NCI-H1436 treated with DMSO at 0.1 percent for 48 hours (cell line): ENCODE results near the gene EXD3.
"Not testable (repeated sequence)": the region's sequence is repeated elsewhere in the genome, so short reads cannot be mapped to it uniquely, and the experiment has no call there.

ENCODE experiments used
- DNase-seq: peaks from one replicate; lab custom pipeline; 2025; lab: John Stamatoyannopoulos, UW

Gene EXD3

DNA sequence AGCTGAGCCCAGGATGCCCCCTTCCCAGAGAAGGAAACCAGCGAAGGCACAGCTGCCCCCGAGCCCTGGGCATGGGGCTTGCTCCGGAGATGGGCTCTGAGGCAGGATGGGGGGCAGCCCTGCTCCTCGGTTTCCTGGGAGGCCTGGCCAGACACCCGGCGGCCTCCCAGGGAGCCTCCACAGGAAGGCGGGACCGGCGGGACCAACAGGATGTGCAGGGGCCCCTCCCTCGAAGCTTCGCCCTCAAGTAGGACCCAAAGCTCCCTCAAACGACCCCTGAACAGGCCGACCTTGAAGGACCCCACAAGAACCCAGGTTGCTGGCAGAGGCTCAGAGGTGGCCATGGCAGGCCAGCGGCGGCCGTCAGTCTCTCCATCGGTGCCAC, 11.7 kb downstream of the EXD3 start:
- DNase-seq: no peak

DNA sequence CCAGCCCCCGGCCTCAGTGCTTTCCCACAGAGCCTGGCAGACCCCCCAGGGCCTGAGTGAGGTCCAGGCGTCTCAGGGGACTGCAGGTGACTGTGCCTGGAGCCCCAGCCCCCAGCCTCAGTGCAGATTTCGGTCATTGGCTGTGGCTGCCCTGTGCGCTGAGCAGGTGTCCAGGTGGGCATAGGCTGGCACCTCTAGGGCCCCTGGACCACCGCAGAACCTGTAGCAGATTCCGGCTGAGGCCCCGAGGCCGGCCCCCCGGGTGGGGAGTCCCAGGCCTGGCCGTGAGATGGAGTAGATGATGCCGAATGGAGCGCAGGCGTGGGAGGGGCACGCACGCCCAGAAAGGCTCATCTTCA, 12.1 kb downstream of the EXD3 start:
- no peak for DNase-seq

DNA sequence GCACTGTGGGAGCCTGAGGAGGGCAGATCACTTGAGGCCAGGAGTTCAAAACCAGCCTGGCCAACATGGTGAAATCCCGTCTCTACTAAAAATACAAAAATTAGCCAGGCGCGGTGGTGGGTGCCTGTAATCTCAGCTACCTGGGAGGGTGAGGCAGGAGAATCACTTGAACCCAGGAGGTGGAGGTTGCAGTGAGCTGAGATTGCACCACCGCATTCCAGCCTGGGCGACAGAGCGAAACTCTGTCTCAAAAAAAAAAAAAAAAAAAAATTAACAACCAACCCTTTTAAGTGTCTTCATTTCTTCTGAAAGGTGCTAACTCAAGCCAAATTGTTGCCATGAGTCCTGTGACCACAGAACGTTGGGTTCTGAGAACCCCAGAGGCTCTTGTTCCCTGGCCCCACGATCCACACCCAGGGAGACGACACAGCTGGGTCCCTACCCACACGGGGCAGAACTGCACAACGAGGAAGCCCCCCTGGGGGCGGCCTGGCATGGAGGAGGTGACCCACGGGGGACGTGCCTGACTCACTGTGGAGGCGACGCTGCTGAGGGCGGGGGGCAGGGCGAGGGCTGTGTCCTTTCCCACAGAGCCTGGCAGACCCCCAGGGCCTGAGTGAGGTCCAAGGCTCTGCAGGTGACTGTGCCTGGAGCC, 12.6 kb downstream of the EXD3 start:
- not testable (repeated sequence) for DNase-seq

DNA sequence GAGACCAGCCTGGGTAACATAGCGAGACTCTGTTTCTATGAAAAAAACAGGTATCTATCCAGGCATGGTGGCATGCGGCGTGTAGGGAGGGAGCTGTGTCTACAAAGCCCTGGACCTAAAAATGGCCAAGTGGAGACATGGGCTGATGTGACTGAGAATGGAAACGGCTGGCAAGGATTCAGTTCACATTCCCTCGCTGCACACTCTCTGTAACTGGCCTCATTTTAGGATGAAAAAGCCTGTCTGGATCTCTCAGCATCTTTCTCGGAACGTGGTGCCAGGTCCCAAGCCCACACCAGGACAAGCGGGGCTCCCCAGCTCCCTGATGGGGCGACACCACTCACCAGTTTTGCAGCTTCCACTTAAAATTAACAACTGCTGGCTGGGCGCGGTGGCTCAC, 13.4 kb downstream of the EXD3 start:
- no peak for DNase-seq

DNA sequence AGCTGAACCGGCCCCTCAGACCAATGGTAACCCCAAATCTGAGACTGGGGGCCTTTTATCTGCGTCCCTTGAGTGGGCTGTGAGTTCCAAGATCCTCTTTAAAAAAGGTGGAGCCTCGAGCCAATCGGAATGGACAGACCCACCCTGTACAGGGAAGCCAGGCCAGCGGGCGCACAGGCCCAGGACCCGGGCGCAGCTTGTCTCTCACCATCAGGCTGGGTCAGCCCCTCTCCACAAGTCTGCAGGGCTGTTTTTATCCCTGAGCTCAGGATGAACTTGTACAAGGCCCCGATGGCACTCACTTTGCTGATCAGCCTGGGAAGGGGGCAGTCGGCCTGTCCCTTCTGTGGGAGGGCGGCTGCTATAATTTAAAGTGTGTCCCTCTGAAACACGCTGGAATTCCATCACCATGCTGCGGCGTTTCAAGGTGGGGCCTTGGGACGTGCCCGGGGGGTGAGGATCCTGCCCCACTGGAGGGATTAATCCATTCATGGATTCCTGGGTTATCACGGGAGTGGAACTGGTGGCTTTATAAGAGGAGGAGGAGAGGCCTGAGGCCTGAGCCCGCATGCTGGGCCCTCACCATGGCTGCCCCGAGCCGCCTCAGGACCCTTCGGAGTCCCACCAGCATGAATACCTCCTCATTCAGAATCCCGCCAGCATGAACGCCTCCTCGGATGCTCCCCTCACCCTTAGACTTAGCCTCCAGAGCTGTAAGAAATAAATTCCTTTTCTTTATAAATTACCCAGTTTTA, 14.1 kb downstream of the EXD3 start:
- no peak for DNase-seq

DNA sequence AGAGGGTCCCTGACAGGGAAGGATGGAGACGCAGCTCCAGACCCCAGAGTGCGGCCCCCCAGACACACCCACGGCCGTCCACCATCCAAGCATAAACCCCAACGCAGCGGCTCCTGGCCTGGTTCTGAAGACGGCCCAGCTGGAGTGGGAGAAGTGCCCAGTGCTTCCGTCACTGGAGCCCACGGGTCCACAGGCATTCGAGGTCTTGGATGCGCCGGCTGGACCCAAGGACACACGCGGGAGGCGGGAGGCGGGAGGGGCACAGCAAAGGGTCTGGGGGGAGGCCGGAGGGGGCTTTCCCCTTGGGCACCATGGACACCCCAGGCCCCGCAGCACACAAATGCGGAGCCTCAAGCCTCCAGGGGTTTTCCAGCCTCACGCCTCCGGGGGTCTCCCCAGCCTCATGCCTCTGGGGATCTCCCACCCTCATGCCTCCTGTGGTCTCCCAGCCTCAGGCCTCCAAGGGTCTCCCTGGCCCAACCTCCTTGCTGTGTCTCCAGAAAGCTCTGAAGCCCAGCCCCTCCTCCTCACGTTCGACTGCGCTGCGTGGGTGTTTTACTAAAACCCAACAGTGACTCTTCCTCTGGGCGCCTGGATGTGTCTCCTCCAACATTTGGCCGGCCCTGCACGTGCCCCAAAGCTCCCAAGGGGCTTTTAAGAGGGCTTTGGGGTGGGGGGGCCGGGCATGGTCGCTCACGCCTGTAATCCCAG, 15.2 kb downstream of the EXD3 start:
- no peak for DNase-seq

DNA sequence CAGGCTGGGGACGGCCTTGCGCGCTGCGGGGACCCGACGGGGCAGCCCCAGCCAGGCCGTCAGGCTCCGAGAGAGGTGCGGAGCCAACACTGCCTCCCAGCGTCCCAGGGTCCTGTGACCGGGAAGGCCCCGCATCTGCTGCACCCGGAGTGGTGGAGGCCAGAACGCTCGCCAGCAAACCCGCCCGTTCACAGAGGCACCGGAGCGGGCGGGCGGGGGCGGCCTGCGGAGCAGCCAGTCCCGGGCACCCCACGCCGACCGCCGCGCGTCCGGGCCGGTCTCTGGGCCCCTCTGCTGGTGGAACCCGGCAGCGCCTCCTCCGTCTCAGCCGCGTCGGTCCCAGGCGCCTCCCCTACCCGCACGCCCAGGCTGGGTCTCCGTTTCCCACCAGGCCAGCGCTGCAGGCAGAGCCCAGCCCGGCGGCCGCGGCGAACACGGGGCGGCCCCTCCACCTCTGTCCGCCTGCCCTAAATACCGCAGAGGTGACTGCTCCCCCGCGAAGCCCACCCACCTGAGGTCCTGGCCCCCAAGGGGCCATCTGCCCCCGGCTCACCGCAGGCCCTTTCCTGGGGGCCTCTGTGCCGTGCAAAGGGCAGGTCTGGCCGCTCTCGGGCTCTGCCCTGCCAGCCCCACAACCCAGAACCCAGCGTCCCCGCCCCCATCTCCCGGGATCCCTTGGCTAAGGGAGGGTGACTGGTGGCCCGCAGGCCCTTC, 15.9 kb downstream of the EXD3 start:
- no peak for DNase-seq

DNA sequence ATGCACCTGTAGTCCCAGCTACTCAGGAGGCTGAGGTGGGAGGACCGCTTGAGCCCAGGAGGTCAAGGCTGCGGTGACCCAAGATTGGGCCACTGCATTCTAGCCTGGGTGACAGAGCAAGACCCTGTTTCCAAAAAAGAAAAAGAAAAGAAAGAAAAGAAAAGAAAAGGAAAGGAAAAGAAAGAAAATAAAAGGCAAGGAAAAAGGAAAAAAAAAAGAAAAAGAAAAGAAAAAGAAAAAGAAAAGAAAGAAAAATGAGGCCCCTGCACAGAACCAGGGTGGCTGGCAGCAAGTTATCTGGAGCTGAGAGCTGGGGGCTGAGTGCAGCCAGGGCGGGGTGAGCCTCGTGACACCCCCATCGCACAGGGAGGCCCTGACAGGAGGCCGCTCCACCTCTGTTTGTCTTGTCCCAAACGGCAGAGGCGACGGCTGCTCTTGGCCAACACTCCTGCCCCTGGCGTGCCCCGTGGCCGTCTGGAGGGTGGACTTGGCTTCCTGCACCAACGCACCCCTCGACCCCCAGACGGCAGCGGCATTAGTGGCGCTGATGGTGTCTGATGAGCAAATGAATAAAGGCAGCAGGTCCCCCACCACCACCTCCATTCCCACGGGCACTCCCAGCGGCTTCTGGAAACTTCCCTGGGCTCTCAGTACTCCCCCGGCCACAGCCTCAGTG, 16.7 kb downstream of the EXD3 start:
- no peak for DNase-seq

DNA sequence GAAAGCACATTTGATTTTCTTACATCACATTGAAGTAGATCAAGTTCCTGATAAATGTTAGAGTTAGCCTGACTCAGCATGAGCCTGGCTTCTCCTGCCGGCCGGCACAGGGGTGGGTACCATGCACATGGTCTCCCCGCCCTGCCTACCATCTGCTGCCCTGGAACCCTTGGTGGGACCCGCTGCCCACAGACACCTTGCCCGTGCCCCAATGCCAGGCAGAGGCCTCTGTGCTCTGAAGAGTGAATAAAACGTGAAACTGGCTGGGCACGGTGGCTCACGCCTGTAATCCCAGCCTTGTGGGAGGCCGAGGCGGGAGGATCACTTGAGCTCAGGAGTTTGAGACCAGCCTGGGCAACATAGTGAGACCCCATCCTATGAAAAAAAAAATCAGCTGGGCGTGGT, 17.3 kb downstream of the EXD3 start:
- DNase-seq: no peak

DNA sequence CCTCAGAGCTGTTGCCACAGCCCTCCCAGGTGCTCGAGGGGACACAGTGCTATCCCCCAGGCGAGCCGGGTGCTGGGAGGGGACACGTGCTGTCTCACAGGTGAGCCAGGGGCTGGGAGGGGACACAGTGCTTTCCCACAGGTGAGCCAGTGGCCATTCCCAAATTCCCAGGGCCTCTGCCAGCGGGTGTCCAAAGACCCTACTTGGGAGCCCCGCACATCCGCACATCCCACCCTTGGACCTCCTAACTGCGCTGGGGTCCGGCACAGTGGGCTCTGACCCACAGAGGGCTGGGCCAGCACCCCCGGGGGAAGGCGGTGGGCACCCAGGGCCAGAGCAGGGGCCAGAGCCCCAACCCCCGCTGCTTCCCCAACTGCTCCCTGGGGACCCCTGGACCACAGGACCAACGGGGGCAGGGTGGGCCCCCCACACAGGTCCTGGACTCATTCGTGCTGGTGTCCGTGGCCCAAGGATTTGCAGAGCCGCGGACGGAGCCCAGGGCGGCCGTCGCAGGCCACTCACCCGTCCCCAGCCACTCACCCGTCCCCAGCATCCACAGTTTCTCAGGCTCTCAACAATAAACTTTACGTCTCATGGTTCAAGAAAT, 17.9 kb downstream of the EXD3 start:
- DNase-seq: no peak

DNA sequence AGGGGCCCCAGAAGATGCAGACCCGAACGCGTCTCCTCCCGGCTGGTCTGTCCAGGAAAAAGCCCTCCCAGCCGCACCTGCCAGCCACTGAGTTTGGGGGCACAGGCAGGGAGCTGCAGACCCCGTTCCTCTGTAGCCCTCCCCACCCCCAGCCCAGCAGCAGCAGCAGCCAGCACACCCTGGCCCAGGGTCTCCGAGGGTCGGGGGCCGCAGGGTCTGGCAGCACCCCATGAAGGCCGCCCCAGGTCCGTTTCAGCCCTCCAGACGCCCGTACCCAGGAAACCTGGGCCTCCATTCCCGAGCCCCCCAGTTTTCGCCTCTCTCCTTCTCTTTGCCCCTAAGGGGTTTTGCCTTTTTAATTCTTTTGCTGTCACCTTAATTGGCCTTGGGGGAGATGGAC, 19.7 kb downstream of the EXD3 start:
- no peak for DNase-seq

DNA sequence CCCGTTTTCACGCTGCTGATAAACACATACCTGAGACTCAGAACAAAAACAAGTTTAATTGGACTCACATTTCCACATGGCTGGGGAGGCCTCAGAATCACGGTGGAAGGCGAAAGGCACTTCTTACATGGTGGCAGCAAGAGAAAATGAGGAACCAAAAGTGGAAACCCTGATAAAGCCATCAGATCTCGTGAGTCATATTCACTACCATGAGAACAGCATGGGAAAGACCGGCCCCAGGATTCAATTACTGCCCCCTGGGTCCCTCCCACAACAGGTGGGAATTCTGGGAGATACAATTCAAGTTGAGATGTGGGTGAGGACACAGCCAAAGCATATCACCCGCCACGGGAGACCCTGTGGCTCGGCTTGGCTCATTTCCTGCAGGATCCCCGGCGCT, 20.2 kb downstream of the EXD3 start:
- DNase-seq: no peak

DNA sequence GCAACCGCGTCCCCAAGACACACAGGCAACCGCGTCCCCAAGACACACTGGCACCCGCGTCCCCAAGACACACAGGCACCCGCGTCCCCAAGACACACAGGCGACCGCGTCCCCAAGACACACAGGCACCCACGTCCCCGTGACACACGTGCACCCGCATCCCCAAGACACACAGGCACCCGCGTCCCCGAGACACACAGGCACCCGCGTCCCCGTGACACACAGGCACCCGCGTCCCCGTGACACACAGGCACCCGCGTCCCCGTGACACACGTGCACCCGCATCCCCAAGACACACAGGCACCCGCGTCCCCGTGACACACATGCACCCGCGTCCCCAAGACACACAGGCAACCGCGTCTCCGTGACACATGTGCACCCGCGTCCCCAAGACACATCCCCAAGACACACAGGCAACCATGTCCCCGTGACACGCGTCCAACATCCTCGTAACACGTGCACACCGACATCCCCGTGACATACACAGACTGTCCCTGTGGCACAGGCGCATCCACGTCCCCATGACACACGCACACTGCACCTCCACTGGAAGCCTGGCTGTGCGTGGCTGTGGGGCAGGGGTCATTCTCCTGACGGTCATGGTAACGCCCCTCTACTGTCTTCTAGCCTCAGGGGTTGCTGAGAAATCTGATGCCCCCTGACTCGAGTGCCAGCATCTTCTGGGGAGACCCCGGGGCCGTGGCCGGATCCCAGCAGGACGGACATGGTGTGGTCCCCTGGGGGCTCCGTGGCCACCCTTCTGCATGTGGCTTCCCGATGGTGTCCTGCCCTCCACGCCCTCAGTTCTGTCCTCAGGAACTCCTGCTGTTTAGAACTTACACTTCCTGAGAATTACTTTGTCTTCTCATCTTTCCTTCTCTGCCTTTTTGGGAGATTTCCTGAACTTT, 24.1 kb downstream of the EXD3 start:
- DNase-seq: no peak

DNA sequence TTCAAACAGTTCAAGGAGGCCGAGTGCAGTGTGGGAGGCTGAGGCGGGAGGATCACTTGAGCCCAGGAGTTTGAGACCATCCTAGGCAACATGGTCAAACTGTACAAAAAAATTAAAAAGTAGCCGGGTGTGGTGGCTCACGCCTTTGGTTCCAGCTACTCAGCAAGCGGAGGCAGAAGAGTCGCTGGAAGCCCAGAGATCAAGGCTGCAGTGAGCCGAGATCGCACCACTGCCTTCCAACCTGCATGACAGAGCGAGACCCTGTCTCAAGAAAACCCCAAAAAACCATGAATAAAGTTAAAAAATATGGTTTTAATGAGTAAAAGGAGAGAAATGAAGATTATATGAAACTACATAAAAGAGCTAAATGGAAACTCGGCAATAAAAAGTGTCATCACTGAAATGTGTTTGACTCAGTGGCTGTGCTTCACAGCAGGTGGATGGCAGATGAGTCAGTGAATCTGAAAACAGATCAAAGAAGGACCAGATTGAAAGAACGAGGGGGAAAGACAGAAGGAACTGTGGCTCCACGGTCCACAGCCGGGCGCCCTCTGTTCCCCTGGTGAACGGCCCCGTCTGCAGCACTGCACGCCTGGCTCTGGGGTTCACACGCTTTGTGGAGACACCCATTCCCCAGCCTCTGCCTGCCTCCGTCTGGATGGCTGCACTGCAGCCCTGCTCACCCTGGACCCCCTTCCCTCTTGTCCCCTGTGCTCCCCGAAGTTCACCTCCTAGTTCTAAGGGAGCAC, 25.1 kb downstream of the EXD3 start:
- DNase-seq: no peak

DNA sequence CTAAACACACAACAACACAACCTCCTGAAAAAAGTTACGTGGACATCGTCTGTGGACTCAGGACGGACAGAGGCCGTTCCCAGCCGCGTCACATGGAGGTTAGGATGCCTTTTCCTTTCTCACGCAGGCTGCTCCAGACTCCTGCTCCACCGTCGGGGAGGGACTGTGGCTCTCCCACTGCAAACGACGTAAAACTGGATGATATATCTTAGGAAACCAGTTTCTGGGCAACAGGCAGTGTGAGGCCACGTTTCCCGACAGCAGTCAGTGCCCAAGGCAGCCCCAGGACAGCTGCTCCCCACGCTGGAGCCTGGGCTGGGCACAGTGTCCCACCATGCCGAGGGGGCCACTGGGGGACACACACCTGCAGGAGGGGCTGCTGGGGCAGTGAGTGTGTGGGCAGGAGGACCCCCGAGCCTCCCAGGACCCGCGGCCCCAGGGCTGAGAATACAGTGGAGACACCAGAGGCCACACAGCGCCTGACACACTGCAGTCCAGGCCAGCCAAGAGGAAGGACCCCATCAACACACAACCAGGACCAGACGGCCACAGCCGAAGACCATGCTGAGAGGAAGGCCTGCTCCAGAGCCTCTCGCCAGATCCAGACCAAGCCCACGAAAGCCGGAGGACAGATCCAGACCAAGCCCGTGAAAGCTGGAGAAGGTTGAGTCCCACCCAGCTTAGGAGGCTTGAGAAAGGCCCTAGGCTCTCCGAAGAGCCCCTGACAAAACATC, 26.2 kb downstream of the EXD3 start:
- no peak for DNase-seq

DNA sequence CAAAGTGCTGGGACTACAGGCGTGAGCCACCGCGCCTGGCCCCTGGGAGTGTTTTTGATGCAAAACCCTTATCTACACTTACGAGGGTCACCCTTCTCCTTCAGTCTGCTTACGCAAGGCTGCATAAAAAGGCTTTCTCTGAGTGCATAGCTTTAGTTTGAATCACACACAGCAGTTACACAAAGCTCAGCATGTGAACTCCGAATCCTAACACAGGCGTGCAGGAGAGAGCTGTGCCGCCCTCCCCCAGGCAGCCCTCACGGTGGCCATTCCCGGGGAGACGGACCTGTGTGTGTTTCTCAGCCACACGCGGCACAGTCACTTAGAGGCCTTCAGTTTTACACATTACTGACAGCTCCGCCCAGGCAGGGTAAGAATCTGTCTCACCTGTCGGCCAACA, 26.7 kb downstream of the EXD3 start:
- DNase-seq: no peak

DNA sequence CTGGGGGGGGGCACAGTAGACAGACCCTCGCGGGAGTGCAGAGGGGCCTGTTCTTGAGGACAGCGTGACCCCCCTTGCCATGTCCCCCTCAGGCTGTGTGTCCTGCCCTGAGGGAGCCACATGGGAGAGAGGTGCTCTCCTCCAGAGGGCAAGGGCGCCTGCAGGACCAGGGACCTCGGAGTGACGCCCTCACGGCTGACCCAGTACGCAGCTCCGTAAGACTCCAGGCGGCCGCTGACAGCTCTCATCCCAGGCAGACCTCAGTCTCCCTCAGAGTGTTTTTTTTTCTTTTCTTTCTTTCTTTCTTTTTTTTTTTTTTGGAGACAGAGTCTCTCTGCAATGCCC, 27.3 kb downstream of the EXD3 start:
- no peak for DNase-seq

DNA sequence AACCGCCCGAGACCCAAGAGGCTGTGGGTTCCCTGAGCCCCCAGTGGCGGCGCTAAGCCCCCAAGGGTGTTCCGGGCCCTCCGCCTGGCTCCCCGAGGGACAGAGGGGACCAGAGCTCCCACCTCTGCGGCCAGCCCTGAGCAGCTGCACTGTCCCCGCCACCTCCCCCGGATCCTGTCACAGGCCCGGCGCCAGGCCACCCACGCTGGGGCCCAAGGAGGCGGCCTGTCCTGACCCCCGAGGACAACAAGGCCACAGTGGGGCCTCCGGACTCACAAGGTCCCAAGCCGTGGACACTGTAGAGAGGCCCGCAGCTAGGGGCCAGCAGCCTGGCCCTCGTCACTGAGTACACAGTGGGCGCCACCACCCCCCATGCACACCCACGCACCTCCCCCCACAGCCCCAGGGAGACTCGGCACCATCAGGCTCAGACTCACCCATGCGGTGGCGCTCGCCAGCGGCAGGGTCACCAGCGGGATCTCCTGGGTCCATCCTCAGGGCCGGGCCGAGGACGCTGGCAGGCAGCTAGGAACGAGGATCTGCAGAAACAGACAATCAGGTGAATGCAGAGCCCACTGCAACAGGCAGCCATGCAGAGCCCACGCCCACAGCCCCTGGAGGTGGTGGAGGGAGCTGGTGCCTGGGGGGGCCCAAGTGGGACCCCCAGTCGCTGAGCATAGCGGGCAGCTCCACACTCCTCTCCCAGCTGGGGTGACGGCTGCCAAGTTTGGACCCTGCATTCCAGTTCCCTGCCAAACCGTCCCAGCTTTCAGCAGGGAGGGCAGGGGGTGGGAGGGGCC, 27.9 kb downstream of the EXD3 start:
- no peak for DNase-seq
